ENCODE measurements around the gene RPS14.

The RPS14 gene

DNA sequence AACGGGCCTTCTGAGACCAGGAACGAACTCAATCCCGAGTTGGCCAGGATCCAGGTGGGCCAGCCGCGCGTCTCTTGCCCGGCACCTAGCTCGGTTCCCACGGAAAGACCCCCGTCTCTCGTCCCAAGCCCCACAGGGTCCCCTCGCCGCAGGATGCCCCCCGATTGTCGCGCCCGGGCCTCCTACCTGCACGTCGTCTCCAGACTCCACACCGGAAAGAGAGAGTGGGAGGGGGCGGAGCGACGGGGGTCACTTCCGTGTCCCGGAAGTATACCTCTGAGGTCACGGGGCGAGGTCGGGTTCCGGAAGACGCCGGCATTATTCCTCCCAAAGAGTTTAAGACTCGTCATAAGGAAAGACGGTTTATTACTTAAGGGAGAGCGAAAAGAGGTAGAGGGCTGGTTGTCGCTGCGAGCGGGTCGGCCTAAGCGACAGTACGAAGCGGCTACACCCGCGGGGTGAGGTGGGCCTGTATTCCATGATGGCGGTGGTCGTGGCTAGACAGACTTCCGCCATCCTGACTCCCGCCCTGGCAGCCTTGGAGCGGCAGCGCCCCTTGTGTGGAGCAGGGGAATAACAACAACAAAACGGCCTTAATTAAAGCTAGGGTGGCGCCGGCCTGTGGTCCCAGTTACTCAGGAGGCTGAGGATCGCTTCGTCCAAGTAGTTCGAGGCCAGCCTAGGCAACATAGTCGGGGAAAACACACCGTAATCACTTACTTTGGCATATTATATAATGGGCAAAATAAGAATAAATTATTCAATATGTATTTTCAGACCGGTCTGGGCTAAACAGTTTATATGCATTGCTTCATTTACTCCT is at the start of gene RPS14:
Gene RPS14, minus strand, starts transcription at position 223 of the 823 bp plus-strand sequence. CDS start 2,006 bp downstream, outside the sequence.
- peak; percentile 84 for DNase-seq (ENCODE audit: low spot score)

DNA sequence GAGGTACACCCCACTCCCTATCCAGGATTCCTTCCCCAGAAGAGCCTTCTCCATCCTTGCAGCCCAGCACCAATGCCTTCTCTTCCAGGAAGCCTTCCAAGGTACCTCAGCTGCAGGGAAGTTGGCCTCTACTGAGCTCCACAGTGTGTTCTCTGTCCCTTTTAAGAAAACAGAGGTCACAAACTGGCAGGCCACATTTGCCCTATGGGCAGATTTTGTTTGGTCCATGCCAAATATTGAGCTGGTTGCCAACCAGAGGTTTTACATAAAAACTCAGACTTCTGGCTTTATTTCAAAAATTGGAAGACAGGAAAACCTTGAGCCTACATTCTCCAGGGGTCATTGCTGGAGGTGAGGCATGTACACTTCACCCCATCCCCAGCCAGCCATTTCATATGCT is 49.4 kb upstream of the RPS14 start:
- DNase-seq (ENCODE audit: low spot score): no peak

DNA sequence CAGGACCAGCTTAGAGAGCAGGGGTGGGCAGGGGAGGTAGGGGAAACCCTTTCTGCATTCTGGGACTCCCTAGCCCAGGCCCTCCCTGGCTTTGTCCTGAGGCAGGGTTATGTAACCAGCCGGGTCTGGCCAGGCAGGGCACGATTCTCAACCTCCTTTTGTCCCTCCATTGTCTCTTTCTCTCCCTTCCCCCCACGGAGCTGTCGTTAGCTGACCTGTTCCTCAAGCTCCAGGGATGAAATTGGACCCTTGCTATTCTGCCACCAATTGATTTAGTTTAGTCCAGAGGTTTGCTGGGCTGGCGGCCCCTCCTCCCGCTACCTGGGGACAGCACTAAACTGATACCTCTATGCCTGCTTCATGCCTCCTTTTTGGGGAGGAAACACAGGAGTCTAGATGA is 49.0 kb upstream of the RPS14 start:
- no peak for DNase-seq (ENCODE audit: low spot score)

DNA sequence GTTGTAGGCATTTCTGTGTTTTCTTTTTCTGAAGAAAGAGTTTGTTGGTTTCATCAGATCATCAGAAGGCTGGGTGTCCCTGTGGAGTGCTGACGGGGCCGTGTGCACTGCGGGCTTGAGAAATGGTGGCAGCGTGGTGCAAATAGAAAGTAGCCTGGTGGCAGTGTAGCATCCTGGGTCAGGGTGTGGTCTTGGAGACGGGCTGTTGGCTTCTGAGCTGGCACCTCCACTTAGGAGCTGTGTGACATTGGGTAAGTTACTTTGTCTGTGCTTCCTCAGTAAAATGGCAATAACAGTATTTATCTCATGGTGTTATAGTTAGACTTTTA is 48.4 kb upstream of the RPS14 start:
- no peak for DNase-seq (ENCODE audit: low spot score)

DNA sequence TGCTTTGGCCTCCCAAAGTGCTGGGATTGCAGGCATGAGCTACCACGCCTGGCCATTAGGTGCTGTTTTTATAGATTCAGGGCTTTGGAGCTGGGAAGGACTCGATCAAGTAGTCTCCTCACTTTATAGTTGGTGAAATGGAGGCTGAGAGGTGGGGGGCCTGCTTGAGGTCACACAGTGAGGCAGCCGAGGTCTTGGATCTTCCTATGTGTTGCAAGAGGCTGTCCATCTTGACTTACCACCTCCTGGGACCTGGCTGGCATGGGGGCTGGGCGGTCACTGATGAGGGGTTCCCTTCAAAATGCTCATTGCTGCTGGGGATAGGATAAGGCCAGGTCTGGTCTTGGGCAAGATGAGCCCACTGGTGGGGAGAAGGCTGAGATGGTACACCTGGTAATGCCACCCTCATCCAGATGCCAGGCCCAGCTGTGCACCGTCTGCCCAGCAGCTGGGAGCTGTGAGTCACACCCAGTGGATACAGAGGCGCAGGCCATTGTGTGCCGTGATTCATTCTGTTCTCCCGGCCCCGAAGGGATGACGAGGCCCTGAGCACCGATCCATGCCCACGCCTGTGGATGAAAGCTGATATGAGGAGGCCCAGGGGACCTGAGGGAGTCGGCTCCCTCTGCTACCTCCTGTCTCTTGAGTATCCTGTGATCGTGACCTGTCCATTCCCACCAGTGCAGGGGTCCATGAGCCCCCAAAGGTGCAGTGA is 47.9 kb upstream of the RPS14 start:
- no peak for DNase-seq (ENCODE audit: low spot score)

DNA sequence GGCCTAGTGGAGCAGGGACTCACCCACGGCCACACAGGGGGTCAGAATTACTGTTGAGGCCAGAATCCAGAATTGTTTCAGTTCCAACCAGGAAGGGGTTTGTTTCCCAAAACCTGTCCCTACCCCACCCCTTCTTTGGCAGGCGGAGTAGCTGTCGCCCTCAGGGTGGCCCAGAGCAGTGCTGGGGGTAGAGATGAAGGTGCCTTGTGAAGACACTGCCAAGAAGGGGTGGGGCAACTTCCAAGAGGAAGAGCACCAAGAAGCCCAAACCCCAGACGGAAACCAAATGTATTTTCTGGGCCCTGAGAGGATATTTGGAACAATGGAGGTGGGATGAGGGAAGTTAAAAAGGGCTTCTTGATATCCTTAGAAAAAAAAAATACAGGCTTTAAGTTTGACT is 47.0 kb upstream of the RPS14 start:
- DNase-seq (ENCODE audit: low spot score): no peak

DNA sequence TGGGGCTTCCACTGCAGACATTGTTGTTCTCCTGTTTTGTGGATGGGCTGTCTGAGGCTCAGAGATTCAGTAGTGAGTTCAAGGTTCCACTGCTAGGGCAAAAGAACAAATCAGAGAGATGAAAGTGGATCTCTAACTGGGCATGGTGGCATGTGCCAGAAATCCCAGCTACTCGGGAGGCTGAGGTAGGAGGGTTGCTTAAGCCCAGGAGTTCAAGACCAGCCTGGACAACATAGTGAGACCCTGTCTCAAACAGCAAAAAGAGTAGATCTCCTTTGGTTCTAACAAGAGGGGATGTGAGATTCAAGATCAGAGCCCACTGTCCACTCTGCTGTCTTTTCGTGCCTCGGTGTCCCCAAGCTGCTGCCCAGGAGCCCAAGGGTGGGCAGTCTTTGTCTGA is 46.6 kb upstream of the RPS14 start:
- no peak for DNase-seq (ENCODE audit: low spot score)

DNA sequence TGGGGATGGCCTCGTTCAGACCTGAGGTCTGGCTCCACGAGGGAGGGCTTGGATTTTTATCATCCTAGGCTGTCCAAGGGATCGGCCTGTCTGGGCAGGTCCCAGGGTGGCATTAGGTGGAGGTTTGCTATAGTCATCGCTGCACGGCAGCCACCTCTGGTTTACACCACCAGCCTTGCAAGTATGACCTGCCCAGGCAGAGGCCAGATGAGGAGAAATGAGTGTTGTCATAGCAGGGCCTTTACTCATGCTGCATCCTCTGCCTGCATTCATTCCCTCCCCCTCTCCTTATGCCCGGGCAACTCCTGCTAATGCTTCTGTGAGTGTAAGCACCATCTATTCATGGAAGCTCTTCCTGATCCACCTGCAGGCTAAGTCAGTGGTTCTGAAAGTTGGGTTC is 43.1 kb upstream of the RPS14 start:
- no peak for DNase-seq (ENCODE audit: low spot score)

DNA sequence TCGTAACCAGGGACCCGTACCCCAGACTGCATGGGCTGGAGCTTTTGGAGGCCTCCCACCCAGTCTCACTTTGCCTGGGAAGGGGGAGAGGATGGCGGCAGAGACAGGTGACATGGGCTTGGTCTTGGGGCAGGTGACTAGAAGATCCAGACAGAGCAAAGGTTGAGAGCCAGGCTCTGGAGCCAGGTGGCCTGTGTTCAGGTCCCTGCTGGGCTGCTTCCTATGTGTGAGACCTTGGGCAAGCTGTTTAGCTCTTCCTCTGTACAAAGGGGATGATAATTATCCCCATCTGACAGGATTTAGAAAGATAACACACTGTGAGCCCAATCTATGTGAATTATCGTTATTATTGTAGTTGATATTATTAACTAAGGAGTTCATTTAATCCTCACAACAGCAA is 42.3 kb upstream of the RPS14 start:
- DNase-seq (ENCODE audit: low spot score): no peak

DNA sequence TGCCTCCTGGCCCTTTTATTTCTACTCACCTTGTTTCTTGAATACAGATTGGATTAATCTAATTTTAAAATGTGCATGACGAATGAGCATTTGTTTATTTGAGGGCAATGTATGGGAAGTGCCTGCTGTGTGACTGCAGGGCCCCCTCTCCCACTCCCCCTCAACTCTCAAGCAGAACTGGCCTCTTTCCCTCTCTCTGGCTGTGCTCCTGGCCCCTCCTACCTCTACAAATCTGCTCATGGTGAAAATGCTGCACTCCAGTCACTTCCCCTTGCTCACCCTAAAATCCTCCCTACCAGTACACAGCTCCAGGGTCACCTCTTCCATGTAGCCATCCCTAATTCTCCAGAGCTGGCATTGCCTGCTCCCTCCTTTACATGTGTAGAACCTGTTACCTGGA is 41.2 kb upstream of the RPS14 start:
- no peak for DNase-seq (ENCODE audit: low spot score)

DNA sequence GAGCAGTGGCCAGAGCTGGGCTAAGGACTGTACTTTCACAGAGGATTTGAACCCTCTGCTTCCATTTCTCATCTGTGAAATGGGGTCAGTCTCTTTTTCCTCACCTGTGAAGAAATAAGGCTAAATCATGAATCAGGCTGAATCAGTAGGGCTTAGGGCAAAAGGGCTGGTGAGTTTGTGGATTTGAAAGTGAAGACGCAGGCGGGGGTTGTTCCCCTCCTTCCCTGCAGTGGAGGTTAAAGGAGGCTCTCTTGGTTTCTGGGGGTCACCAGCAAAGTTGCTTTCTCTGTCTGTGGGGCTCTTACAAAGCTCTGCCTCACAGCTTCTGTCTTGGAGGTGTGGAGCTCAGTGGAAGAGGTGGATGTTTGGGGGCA is 40.7 kb upstream of the RPS14 start:
- DNase-seq (ENCODE audit: low spot score): no peak

DNA sequence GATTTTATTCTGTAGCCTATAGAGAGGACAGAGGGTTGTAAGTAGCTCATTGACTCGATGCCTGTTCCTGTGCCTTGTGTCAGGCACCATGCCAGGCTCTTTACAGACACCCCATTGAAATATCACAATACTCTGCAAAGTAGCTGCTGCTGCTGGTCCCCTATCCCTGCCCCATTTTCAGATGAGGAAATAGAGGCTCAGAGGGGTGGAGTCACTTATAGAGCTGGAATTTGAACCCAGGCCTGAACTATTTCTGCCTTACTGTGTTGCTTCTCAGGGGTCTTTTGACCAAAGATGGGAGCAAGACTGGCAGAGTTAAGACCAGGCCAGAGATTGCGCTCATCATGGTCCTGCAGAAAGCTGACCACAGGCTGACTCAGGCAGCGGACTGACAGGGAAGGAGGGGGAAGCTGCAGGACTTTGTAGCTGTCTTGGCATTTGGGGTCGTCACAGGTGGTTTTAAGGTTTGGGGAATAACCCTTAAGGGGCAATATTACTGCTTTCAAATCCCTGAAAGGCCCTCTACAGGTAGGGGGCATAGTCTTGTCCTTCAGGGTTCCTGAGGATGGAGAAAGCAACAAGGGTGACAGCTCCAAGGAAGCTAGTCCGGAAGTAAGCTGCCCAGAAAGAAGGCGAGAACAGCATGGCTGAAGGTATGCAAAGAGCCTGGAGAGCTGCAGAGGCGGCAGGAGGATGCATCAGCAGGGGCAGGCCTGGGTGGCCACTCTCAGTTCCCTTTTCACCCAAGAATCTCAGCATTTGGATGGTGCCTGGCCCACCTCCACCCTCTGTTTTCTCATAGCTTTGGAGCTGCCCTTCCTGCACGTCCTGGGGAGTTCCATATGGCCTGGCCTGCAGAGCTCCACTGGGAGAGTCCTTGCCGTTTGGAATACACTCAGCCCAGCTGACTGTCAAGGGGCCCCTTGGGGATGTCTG is 40.1 kb upstream of the RPS14 start:
- no peak for DNase-seq (ENCODE audit: low spot score)

DNA sequence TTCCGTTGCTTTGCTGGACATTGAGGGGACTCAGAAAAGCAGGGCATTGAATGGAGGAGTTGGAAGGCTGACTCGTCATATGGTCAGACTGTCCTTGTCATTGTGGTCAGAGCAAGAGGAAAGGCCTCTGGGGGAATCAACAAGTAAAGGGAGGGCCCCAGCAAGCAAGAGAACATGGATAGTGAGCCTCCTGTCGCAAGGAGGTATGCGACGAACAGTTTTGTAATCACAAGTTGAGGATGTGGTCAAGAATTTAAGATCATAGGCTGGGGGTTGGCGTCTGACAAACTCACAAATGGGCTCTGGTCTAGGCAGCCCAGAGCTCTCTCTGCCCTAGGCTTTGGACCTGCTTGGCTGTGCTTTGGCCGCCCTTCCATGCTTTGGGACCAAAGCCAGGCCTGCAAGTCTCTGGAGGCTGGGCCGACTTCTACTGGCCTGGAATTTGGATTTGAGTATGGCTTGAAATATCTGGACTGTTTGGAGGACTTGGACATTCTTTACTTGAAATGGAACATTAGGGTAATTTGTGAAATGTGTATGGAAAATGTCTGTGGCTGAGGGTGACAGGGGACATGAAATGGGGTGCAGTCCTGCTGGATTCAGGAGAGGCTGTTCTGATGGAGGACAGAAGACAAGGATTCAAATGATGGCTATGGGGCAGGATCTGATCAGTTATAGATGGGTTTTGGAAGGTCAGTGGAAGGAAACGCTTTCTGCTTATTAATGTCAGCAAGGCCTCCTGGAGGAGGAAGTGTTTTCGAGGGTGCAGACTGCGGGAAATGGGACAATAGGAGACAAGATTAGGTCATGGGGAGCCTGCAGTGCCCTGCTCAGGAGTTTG is 39.2 kb upstream of the RPS14 start:
- no peak for DNase-seq (ENCODE audit: low spot score)

DNA sequence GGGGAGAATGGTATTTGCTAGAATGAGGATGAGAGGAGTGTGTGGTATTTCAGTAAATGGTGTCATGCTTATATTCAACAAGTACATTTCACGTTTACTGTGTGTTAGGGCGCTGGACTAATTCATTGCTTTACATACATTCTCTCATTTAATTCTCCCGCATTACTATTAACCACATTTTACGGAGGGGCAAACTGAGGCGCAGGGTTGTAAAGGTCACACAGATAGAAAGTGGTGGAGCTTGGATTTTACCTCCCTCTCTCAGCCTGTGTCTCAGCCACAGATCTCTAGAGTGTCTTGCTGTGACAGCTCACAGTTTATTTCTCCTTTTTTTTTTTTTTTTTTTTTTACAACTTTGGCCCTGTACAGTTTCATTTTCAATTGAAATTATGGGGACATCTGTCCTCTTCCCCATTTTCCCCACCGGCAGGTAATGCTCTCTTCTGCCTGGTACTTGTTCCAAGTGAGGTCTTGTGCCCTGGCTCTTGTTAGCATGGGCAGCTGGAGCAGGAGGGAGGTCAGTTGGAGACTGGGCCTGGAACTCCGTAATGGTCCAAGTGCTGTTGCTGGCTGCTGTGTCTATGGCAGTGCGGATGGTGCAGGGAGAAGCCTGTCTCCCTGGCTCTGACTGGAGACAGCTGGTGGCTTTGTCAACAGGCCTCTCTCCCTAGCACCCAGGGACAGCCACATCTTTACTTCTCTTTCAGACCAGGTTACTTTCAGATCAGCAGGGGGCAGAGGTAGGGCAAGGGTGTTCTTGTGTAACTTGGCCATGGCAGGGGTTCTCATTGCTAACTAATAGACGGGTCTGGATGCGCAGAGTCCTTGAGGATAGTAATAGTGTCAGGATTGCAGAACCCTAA is 37.9 kb upstream of the RPS14 start:
- DNase-seq (ENCODE audit: low spot score): peak; percentile 64

DNA sequence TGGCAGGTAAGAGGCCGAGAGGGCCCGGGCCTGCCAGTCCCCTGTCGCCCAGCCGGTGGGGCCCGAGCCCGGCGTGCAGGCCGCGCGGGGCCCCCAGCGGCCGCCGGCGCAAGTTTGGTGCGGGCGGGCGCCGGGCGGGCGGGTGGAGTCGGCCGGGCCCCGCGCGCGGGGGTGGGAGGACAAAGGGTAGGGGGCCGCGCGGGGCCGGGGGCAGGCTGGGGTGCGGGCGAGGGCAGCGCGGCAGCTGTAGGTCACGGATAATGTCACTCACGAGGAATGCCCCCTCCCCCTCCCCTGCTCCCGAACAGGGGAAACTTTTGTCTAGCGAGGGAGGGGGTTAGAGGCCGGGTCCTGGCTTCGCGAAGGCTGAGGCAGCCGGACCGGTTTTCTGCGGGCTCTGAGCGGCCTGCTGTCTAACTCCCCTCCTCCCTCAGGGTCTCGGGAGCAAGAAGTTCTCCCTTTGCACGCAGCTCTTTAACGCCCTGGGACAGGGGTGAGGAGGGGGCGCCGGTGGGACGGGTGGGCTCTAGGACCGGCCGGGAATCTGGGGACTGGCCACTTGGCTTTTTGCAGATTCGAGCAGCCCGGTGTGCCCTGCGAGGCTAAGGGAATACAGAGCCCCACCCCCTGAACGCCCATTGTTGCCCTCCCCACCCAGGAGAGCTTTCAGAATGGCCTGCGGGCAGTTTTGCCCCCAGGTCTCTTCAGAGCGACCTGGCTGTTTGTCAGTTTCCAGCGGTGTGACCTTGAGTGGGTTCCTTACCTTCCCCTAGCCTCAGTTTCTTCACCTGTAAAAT is 37.1 kb upstream of the RPS14 start:
- peak; percentile 71 for DNase-seq (ENCODE audit: low spot score)

DNA sequence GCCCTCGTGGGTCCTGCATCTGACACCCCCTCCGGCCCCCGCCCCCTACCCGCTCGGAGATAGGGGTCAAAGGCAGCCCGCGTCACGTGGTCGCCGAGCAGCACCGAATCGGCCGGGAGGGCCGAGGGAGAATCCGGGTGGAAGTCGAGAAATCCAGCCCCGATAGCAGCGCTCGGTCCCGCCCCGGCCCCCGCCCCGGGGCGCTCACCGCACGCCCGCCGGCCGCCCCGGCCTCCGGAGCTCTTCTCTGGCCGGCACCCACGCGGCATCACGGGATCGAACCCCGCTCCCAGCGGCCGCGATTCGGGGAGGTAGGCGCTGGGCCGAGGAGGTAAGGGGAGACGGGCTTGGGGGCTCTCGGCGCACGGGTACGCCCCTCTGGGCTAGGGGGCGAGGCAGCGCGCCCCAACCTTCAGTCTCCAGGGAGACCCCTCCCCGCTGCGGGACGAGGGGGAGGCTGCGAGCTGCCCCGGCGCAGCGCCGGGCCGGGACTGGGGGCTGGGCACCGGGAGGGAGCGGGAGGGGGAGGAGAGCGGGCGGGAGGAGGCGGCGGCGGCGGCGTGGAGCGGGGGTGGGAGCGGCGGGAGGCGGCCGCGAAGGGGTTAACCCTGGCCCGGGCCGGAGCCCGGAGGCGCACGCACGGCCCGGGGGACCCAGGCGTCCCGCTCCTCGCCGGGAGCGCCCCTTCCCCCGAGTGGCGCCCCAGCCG is 36.3 kb upstream of the RPS14 start:
- DNase-seq (ENCODE audit: low spot score): peak; percentile 79

DNA sequence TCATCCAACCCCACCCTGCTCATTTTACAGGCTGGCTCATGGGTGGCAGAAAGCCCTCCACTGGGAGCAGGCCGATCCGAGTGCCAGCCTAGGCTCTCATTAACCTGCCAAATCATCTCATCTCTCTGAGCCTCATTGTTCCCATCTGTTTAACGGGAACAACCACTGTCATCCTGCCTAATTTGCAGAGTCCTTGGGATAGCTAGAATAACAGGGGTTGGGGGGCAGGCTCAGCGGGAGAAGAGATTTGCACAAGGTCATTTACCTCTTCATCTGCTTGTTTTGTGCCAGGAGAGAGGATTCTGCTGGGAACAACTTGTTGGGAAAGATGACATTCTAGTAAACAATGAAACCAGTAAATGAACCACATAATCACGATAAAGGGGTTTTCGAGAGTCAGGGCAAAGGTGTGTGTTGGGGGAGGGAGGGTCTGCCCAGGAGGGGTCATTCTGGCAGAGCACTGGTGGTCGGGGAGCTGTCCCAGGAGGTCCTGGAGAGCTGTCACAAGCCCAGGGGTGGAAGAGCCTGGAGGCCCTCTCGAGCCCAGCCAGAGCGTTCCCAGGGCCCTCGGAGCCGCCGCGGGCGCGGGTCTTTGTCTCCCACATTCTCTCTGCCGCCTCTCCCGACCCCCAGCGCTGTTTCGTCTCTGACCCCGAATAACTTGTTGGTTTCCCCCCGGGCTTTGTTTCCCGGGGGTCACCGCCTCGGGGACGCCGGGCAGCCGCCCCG is 35.6 kb upstream of the RPS14 start:
- peak; percentile 39 for DNase-seq (ENCODE audit: low spot score)

DNA sequence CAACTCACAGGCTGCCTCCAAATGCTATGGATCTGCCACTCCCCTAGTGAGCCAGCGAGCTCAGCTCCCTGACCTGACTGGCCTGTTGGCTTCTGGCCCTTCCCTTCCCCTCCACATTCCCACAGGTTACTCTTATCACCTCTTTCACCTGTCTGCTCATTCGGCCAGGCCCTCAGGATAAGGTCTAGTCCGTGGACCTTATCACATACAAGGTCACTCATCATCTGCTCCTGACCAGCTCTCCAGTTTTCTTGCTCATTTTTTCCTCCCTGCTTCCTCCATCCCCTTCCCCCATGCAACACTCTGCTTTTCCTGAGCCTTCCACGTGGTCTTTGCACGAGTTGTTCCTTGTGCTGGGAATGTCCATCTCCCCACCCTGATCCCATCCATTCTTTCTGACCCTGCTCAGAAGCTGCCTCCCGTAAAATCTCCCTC is 32.5 kb upstream of the RPS14 start:
- DNase-seq (ENCODE audit: low spot score): no peak

DNA sequence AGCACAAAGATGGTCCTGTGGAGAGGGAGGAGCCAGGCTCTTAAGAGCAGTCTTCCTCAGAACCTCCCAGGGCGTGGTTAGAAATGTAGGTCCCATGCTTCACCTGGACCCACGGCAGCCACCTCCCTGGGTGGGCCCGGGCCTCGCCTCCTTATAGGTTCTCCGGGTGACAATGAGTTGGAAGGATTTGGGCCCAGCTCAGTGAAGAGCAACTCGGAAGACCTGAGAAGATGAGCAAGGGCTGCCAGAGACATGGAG is 32.1 kb upstream of the RPS14 start:
- no peak for DNase-seq (ENCODE audit: low spot score)
